Breast epithelium (tissue), 4 donors: ENCODE data around the gene CCDC170. TPM values are rescaled to one million over a fixed set of nuclear protein-coding genes. Genes with fewer than 3 reads are reported as not detected.

Experiments
- DNase-seq, 2 donors: peaks; one replicate each; pipeline ENCODE4 v3.0.0-alpha.2; 2019; ENCODE audit warnings: low spot score in 2 of 2
- H3K27ac ChIP-seq, 2 donors: fragments of 200-600 bp; sonication (generic) in 1 of 2; one replicate each; pipeline ENCODE4 v1.5.1; 2016 to 2019; ENCODE audit warnings: mild to moderate bottlenecking in 1 of 2
- H3K27me3 ChIP-seq, 2 donors: fragments of 200-600 bp; sonication (generic) in 1 of 2; one replicate each; pipeline versions ENCODE4 v1.5.1 to v1.6.0; 2017 to 2019; ENCODE audit warnings: control low read depth in 1 of 2, mild to moderate bottlenecking in 1 of 2
- H3K36me3 ChIP-seq: fragments of 200-600 bp; one replicate; pipeline ENCODE4 v1.5.1; 2019
- H3K4me1 ChIP-seq, 2 donors: fragments of 200-600 bp; sonication (generic); one replicate each; pipeline ENCODE4 v1.5.1; 2016 to 2019; ENCODE audit warnings: control low read depth in 1 of 2
- H3K4me3 ChIP-seq, 3 donors: fragments of 200-600 bp; sonication (generic); 1 replicate in 2 of 3; 2 replicates in 1 of 3; pipeline ENCODE4 v1.5.1; 2016 to 2019; ENCODE audit warnings: mild to moderate bottlenecking in 3 of 3, moderate library complexity in 2 of 3
- H3K9me3 ChIP-seq, 2 donors: fragments of 200-600 bp; sonication (generic) in 1 of 2; one replicate each; pipeline ENCODE4 v1.5.1; 2016 to 2019; ENCODE audit warnings: control low read depth in 1 of 2
- CTCF ChIP-seq, 3 donors: fragments of 450-650 bp; IDR thresholded peaks; one replicate each; pipeline ENCODE4 v1.5.1; 2016 to 2017; ENCODE audit warnings: antibody characterized with exemption in 3 of 3, mild to moderate bottlenecking in 3 of 3, moderate library complexity in 3 of 3
- POLR2A ChIP-seq: fragments of 450-650 bp; IDR thresholded peaks from one replicate; pipeline ENCODE4 v1.6.1; 2016; ENCODE audit warnings: antibody characterized with exemption, mild to moderate bottlenecking, moderate library complexity
- POLR2AphosphoS5 ChIP-seq, 3 donors: sonication (generic); formaldehyde crosslinking; IDR thresholded peaks; one replicate each; pipeline ENCODE4 v1.6.1; 2017; ENCODE audit warnings: antibody characterized with exemption in 3 of 3
- intact Hi-C: fragments of 100-400 bp; cut with DNase I; formaldehyde crosslinking; loops from one replicate; pipeline ENCODE4 v1.15.1; 2023; ENCODE audit warnings: low total_unique reads
- total RNA-seq, 3 donors: library from RNA; depleted of rRNA; stranded (reverse); fragments of >200 nt; gene quantifications; one replicate each; pipeline ENCODE4 v1.1.0, GENCODE V29; 2016

The CCDC170 gene
- total RNA-seq, 3 donors from 2014 or later = 3.5 to 9.8 (median 9.4) TPM

GRCh38 chr6:151656392-151656791 is 162.6 kb downstream of the CCDC170 start:
- no peaks in the 10 kb centered on the region for H3K27me3 ChIP-seq
- no peak overlapping the region for H3K27ac ChIP-seq
- TF ChIP-seq CTCF (IDR thresholded peaks at IDR 0.05) = no peak
- TF ChIP-seq POLR2A = no peak
- TF ChIP-seq POLR2AphosphoS5 (IDR thresholded peaks at IDR 0.05) = no peak
- no peak for DNase-seq
- intact Hi-C loops = no loop called here
- no peaks in the 10 kb centered on the region for H3K4me1 ChIP-seq
- H3K9me3 ChIP-seq = peaks cover 4 to 12% of the 10 kb centered on the region in 2 donors
- H3K4me3 ChIP-seq = no peak overlapping the region
- no peaks in the 10 kb centered on the region for H3K36me3 ChIP-seq

- Histone ChIP-seq H3K27me3 (no peaks in the 10 kb centered on the region), H3K4me3 (no peak overlapping the region), H3K36me3 (no peaks in the 10 kb centered on the region), H3K9me3 (peaks cover 4 to 12% of the 10 kb centered on the region in 2 donors), H3K27ac (no peak overlapping the region), H3K4me1 (no peaks in the 10 kb centered on the region)
- DNase-seq = no peak
- intact Hi-C loops = no loop called here
- TF ChIP-seq POLR2AphosphoS5 (IDR thresholded peaks at IDR 0.05) = no peak
- TF ChIP-seq POLR2A = no peak
Measured at GRCh38 chr6:151658091-151658490, 164.3 kb downstream of the CCDC170 start.

GRCh38 chr6:151659212-151659611 is 165.4 kb downstream of the CCDC170 start:
- no peak overlapping the region for H3K4me3 ChIP-seq
- H3K27me3 ChIP-seq = no peaks in the 10 kb centered on the region
- intact Hi-C loops = no loop called here
- H3K4me1 ChIP-seq = no peaks in the 10 kb centered on the region
- no peak overlapping the region for H3K27ac ChIP-seq
- DNase-seq = no peak
- TF ChIP-seq POLR2AphosphoS5 (IDR thresholded peaks at IDR 0.05) (no peak), POLR2A (no peak), CTCF (IDR thresholded peaks at IDR 0.05) (no peak)
- H3K9me3 ChIP-seq = peaks cover 4 to 12% of the 10 kb centered on the region in 2 donors
- H3K36me3 ChIP-seq = no peaks in the 10 kb centered on the region

- Histone ChIP-seq H3K4me1 (no peaks in the 10 kb centered on the region), H3K27ac (no peak overlapping the region), H3K9me3 (no peaks in the 10 kb centered on the region), H3K27me3 (no peaks in the 10 kb centered on the region), H3K4me3 (no peak overlapping the region), H3K36me3 (no peaks in the 10 kb centered on the region)
- no peak for DNase-seq
- TF ChIP-seq POLR2A (no peak), CTCF (IDR thresholded peaks at IDR 0.05) (no peak), POLR2AphosphoS5 (IDR thresholded peaks at IDR 0.05) (no peak)
- intact Hi-C loops = no loop called here
Measured at GRCh38 chr6:151661509-151661908, 167.7 kb downstream of the CCDC170 start.

- Histone ChIP-seq H3K27me3 (no peaks in the 10 kb centered on the region), H3K4me3 (no peak overlapping the region), H3K4me1 (no peaks in the 10 kb centered on the region), H3K27ac (no peak overlapping the region), H3K9me3 (no peaks in the 10 kb centered on the region), H3K36me3 (no peaks in the 10 kb centered on the region)
- intact Hi-C loops = no loop called here
- DNase-seq = no peak
- TF ChIP-seq CTCF (IDR thresholded peaks at IDR 0.05) = no peak
- TF ChIP-seq POLR2AphosphoS5 (IDR thresholded peaks at IDR 0.05) = no peak
- TF ChIP-seq POLR2A = no peak
Measured at GRCh38 chr6:151661928-151662327, 168.1 kb downstream of the CCDC170 start.

- TF ChIP-seq POLR2AphosphoS5 (IDR thresholded peaks at IDR 0.05) = no peak
- no peak for TF ChIP-seq POLR2A
- no peak for TF ChIP-seq CTCF (IDR thresholded peaks at IDR 0.05)
- Histone ChIP-seq H3K27ac (no peak overlapping the region), H3K4me1 (no peaks in the 10 kb centered on the region), H3K36me3 (no peaks in the 10 kb centered on the region), H3K4me3 (no peak overlapping the region), H3K27me3 (no peaks in the 10 kb centered on the region), H3K9me3 (no peaks in the 10 kb centered on the region)
- no peak for DNase-seq
- intact Hi-C loops = no loop called here
Measured at GRCh38 chr6:151663559-151663958, 169.7 kb downstream of the CCDC170 start.
